ENCODE data around the gene HAGH.

Gene HAGH

GRCh38 chr16:1786242-1787055 is 40.2 kb downstream of the HAGH start:
- DNase-seq (ENCODE audit: low spot score), result no peak

DNA sequence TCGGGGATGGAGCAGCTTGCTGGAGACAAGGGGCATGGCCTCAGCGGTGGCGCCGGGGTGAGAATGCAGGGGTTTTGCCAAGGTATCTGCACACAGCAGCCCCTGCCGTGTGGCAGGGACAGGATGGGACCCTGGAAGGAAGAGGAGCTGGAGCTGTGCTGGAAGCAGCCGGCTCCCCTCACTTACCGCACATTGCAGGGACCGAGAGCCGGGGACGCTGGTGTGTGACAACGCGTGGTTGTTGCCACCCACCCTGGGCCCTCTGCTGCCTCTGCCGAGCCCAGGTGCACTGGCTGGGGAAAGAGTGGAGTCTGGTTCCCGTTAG is 40.8 kb downstream of the HAGH start:
- DNase-seq (ENCODE audit: low spot score), result no peak

DNA sequence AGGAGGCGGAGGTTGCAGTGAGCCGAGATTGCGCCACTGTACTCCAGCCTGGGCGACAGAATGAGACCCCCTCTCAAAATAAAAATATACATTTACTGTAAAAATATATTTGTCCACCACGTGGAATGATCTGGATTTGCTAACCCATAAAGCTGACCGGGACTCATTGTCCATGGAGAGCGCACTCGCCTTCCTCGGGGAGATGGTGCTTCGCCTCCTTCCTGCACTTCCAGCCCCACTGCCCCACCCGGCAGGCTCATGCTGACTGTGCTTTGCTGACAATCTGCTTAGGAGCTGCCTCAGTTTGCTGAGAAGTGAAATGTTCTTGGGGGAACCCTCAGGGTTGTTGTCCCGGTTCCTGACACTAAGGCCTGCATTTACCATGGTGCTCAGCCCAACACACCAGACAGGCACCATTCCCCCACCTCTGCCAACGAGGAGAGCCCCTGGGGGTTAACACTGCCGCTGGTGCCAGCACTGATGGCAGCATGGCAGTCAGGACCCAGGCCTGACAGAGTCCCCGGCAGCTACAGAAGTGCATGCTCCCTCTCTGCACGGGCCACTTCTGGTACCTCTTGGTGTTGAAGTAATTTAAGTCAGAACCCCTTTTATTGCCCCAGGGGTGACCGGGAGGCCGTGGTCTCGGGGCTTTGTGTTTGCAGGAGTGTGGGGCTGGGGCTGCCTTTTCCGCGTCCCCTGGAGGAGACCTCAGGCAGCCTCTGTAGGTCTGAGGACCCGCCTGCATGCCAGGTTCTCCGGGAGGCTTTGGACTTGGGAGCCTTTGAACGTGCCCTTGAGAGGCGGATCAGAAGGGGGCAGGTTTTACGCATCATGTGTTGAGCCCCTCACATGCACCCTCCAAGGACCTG is 41.4 kb downstream of the HAGH start:
- no peak for DNase-seq (ENCODE audit: low spot score)

GRCh38 chr16:1782408-1783264 is 44.0 kb downstream of the HAGH start, which contains the start of the genes NUBP2 and SPSB3:
TSS of gene NUBP2 (plus strand) at chr16:1782960. CDS start at chr16:1783021, 61 bp downstream.
TSS of gene SPSB3 (minus strand) at chr16:1782571. CDS start at chr16:1781483, 1,088 bp downstream.
- peak; percentile 99 for DNase-seq (ENCODE audit: low spot score)

GRCh38 chr16:1781758-1782407 is 44.7 kb downstream of the HAGH start:
- DNase-seq (ENCODE audit: low spot score), result peak; percentile 65

DNA sequence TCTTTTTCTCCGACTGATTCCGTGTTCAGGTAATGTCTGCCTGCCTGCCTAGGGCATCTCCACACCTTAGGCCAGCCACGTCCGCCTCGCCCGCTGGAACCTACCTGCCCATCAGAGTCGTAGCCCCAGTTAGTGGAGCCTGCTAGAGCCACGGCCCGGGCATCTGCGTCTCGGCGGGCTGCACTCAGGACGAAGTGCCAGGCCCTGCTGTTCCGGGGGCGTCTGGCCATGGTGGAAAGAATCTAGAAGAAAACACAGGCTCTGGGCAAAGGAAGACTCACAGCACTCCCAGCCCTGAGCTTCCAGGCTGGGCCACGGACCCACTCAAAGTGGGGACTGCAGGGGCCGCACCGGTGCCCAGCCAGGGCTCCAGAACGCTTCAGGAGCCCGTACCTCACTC is 45.4 kb downstream of the HAGH start:
- no peak for DNase-seq (ENCODE audit: low spot score)

DNA sequence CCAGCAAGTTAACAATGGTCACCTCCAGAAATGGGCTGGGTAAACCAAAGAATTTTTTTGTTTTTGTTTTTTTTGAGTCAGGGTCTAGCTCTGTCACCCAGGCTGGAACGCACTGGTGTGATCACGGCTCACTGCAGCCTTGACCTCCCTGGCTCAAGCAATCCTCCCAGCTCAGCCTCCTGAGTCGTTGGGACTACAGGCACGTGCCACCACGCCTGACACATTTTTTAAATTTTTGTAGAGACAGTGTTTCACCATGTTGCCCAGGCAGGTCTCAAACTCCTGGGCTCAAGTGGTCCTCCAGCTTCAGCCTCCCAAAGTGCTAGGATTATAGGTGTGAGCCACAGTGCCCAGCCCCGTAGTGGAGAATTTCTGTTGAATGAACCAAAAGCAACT is 46.0 kb downstream of the HAGH start:
- DNase-seq (ENCODE audit: low spot score), result no peak

GRCh38 chr16:1779741-1780676 is 46.6 kb downstream of the HAGH start:
- no peak for DNase-seq (ENCODE audit: low spot score)

DNA sequence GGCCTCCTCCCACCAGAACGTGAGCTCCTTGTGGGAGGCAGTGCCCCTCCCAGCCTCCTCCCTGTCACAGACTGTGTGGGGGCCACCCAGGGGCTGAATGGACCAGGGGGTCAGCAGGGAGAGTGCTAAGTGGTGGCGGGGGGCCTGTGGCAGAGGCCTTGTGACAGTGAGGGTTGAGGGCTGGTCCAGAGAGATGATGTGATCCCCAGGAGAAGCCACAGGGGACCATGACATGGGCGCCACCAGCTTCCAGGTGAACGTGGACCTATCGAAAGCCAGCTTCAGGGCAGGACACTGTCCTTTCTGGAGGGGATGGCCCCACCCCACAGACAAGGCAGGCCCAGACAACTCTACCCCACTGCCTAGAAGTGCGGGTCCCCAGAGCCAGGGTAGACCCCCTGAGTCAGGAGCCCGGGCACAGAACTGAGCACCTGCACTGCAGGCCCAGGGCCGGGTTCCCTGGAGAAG is 47.4 kb downstream of the HAGH start:
- DNase-seq (ENCODE audit: low spot score), result no peak

GRCh38 chr16:1778200-1779179 is 48.1 kb downstream of the HAGH start:
- DNase-seq (ENCODE audit: low spot score), result no peak

GRCh38 chr16:1777375-1778199 is 49.0 kb downstream of the HAGH start:
- no peak for DNase-seq (ENCODE audit: low spot score)

- no peak for DNase-seq (ENCODE audit: low spot score)
Observed at GRCh38 chr16:1776991-1777374, 49.6 kb downstream of the HAGH start.

DNA sequence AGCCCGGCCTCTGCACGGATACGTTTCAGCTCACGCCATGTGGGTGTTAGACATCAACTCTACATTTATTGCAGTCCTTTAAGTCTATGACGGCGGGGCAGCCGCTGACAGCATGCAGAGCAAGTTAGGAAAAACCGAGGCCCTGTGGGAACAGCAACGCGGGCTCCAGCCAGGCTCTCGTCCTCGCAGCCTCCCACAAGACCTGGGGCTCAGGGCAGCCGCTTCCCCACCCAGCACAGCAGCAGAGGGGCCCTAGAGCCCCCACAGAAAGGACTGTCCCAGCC is 50.0 kb downstream of the HAGH start:
- DNase-seq (ENCODE audit: low spot score), result no peak

- no peak for DNase-seq (ENCODE audit: low spot score)
Observed at GRCh38 chr16:1775846-1776671, 50.6 kb downstream of the HAGH start.

- no peak for DNase-seq (ENCODE audit: low spot score)
Observed at GRCh38 chr16:1775006-1775845, 51.4 kb downstream of the HAGH start.

DNA sequence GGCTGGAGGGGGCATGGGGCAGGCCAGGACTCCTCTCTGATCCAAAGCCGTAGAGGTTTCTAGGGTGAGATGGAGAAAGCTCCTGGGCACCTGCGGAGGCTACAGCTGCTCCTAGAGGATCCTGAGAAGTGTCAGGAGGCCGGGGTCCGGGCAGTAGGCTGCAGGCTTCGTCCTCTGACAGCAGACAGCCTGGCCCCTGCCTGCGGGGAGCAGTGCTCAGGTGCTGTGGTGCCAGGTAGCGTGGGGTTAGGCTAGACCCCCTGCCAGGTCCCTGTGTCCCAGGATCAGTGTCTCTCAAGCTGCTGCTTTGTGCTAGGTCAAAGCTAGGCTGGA is 52.2 kb downstream of the HAGH start:
- DNase-seq (ENCODE audit: low spot score), result no peak
